ENCODE results near the gene MFSD12.

DNA sequence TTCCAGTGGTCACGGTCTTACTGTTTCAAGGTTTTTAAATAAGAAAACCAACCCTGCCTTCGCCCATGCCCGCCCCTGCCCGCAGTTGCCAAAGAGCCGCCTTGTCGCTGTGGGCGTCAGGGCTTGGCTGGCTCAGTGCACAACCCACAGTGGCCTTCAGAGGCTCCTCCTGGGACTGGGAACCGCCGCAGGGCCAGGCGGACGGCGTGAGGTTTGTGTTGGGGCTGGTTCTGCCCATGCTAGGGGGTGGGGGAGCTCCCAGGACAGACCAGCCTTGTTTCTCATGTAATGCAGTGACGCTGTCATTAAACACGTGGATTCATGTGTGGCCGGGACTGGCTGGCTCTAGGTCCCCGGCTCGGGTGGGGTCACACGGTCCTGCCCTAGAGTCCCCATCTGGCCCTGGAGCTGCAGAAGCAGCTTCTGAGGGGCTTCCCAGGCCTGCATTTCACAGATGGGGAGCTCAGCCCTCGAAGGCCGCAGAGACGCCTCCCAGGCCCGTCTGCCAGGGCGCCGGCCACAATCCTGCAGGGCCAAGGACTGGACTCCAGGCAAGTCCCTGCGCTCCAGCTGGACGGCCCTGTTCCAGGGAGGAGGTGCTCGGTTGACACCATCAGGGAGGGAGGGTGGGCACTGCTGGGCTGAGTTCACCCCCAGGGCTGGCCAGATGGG, 20.8 kb downstream of the MFSD12 start:
- TF ChIP-seq, protein P1, sequence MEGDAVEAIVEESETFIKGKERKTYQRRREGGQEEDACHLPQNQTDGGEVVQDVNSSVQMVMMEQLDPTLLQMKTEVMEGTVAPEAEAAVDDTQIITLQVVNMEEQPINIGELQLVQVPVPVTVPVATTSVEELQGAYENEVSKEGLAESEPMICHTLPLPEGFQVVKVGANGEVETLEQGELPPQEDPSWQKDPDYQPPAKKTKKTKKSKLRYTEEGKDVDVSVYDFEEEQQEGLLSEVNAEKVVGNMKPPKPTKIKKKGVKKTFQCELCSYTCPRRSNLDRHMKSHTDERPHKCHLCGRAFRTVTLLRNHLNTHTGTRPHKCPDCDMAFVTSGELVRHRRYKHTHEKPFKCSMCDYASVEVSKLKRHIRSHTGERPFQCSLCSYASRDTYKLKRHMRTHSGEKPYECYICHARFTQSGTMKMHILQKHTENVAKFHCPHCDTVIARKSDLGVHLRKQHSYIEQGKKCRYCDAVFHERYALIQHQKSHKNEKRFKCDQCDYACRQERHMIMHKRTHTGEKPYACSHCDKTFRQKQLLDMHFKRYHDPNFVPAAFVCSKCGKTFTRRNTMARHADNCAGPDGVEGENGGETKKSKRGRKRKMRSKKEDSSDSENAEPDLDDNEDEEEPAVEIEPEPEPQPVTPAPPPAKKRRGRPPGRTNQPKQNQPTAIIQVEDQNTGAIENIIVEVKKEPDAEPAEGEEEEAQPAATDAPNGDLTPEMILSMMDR (IDR thresholded peaks at IDR 0.05): no peak
- no peak for TF ChIP-seq POLR2A (IDR thresholded peaks at IDR 0.05)

Data from heart left ventricle (tissue), 13 donors.